CD14-positive monocyte (primary cell): ENCODE results near the gene DDAH1. TPM values are rescaled to one million over a fixed set of nuclear protein-coding genes. Genes with fewer than 3 reads are reported as not detected.

Experiments used
- DNase-seq, 3 donors: peaks; one replicate each; pipeline ENCODE4 v3.0.0-alpha.2; 2011 to 2022
- H2AFZ ChIP-seq: 2 replicates; pipeline ENCODE4 v1.6.0; 2012; ENCODE audit warnings: mild to moderate bottlenecking, low read depth, low read length, inconsistent platforms; ENCODE audit not compliant: insufficient read depth, poor library complexity, severe bottlenecking
- H3K27ac ChIP-seq, 2 donors: 1 replicate in 1 of 2; 2 replicates in 1 of 2; pipeline ENCODE4 v1.5.1; 2012 to 2013; ENCODE audit warnings: low read length in 2 of 2, control low read depth in 1 of 2, inconsistent platforms in 1 of 2, low read depth in 1 of 2, mild to moderate bottlenecking in 1 of 2
- H3K27me3 ChIP-seq, 2 donors: one replicate each; pipeline versions ENCODE4 v1.6.0 to v1.6.1; 2011 to 2013; ENCODE audit warnings: low read length in 2 of 2; ENCODE audit not compliant: control insufficient read depth in 2 of 2, insufficient read depth in 2 of 2
- H3K36me3 ChIP-seq, 2 donors: replicated peaks in 1 of 2; 1 replicate in 1 of 2; 2 replicates in 1 of 2; pipeline versions ENCODE4 v1.5.1 to v1.6.1; 2012 to 2013; ENCODE audit warnings: low read length in 2 of 2, control low read depth in 1 of 2, inconsistent platforms in 1 of 2, mild to moderate bottlenecking in 1 of 2; ENCODE audit not compliant: insufficient read depth in 2 of 2, control insufficient read depth in 1 of 2
- H3K4me1 ChIP-seq, 2 donors: 1 replicate in 1 of 2; 2 replicates in 1 of 2; pipeline versions ENCODE4 v1.5.1 to v1.6.1; 2012 to 2013; ENCODE audit warnings: low read length in 2 of 2, control low read depth in 1 of 2, inconsistent platforms in 1 of 2, mild to moderate bottlenecking in 1 of 2, moderate library complexity in 1 of 2; ENCODE audit not compliant: insufficient read depth in 2 of 2, control insufficient read depth in 1 of 2
- H3K4me2 ChIP-seq: replicated peaks from 2 replicates; pipeline ENCODE3; 2012; ENCODE audit warnings: low read length, moderate library complexity, mild to moderate bottlenecking; ENCODE audit not compliant: poor library complexity, severe bottlenecking; ENCODE audit errors: extremely low read depth
- H3K4me3 ChIP-seq, 3 experiments: fragments of 200-600 bp in 1 of 3; sonication (generic) in 1 of 3; replicated peaks in 1 of 3; 1 replicate in 2 of 3; 2 replicates in 1 of 3; pipeline ENCODE4 v1.5.1; 2011 to 2013; ENCODE audit warnings: low read length in 3 of 3, mild to moderate bottlenecking in 3 of 3, control low read depth in 2 of 3, low read depth in 2 of 3, inconsistent platforms in 1 of 3, moderate library complexity in 1 of 3
- H3K79me2 ChIP-seq: 2 replicates; pipeline ENCODE4 v1.6.0; 2012; ENCODE audit warnings: mild to moderate bottlenecking, control low read depth, inconsistent platforms, low read length, moderate library complexity; ENCODE audit not compliant: insufficient read depth
- H3K9ac ChIP-seq: 2 replicates; pipeline ENCODE4 v1.6.0; 2017; ENCODE audit warnings: low read length, mild to moderate bottlenecking; ENCODE audit not compliant: insufficient read depth, poor library complexity, severe bottlenecking
- H3K9me3 ChIP-seq, 2 donors: replicated peaks in 1 of 2; 1 replicate in 1 of 2; 2 replicates in 1 of 2; pipeline versions ENCODE4 v1.5.1 to v1.6.1; 2012 to 2013; ENCODE audit warnings: low read length in 2 of 2, control low read depth in 1 of 2; ENCODE audit not compliant: control insufficient read depth in 1 of 2, insufficient read depth in 1 of 2
- H4K20me1 ChIP-seq: 2 replicates; pipeline ENCODE4 v1.6.0; 2012; ENCODE audit warnings: mild to moderate bottlenecking, low read length, control low read depth, moderate library complexity; ENCODE audit not compliant: insufficient read depth
- H3K27ac Mint-ChIP-seq, 7 donors: one replicate each; pipeline ENCODE4 v1.8.0; 2020; ENCODE audit warnings: mild to moderate bottlenecking in 7 of 7, mixed read lengths in 7 of 7, moderate library complexity in 6 of 7, inconsistent platforms in 2 of 7
- H3K27me3 Mint-ChIP-seq, 3 donors: one replicate each; pipeline ENCODE4 v1.8.0; 2021 to 2022; ENCODE audit warnings: low read depth in 3 of 3, mild to moderate bottlenecking in 3 of 3, mixed read lengths in 3 of 3, moderate library complexity in 3 of 3, inconsistent platforms in 1 of 3
- H3K36me3 Mint-ChIP-seq, 2 donors: one replicate each; pipeline ENCODE4 v1.8.0; 2020; ENCODE audit warnings: mixed read lengths in 2 of 2, inconsistent platforms in 1 of 2, mild to moderate bottlenecking in 1 of 2
- H3K4me1 Mint-ChIP-seq: one replicate; pipeline ENCODE4 v1.8.0; 2020; ENCODE audit warnings: mild to moderate bottlenecking, mixed read lengths
- H3K4me3 Mint-ChIP-seq, 2 donors: one replicate each; pipeline ENCODE4 v1.8.0; 2020; ENCODE audit warnings: mild to moderate bottlenecking in 2 of 2, mixed read lengths in 2 of 2, moderate library complexity in 1 of 2
- H3K9me3 Mint-ChIP-seq, 7 donors: one replicate each; pipeline ENCODE4 v1.8.0; 2020 to 2022; ENCODE audit warnings: mixed read lengths in 7 of 7, mild to moderate bottlenecking in 6 of 7, moderate library complexity in 6 of 7, inconsistent platforms in 2 of 7
- WGBS: methylation state at CpG from one replicate; pipeline ENCODE4 v1.1.5; 2013; ENCODE audit warnings: missing lambda C conversion rate; ENCODE audit not compliant: insufficient coverage; 5-methylcytosine and 5-hydroxymethylcytosine counted together
- intact Hi-C, 2 donors: fragments of 100-400 bp; cut with micrococcal nuclease; formaldehyde crosslinking; loops; one replicate each; pipeline versions ENCODE4 v1.15.0 to v1.15.1; 2023
- polyA plus RNA-seq, 3 donors: library from polyadenylated mRNA; depleted of rRNA in 1 of 3; unstranded in 2 of 3; stranded (reverse) in 1 of 3; fragments of 300-500 nt in 2 of 3; fragments of >200 nt in 1 of 3; fragmentation: Illumina TruSeq in 2 of 3; gene quantifications; 1 replicate in 2 of 3; 2 replicates in 1 of 3; pipeline ENCODE4 v1.2.3, GENCODE V29; 2012 to 2021
- TF ChIP-seq, protein P1 (sequence below): fragments of 200-600 bp; IDR thresholded peaks from one replicate; pipeline ENCODE4 v1.8.0; 2022; ENCODE audit warnings: antibody characterized with exemption, mild to moderate bottlenecking

The DDAH1 gene
- polyA plus RNA-seq, 3 donors = not detected

DNA sequence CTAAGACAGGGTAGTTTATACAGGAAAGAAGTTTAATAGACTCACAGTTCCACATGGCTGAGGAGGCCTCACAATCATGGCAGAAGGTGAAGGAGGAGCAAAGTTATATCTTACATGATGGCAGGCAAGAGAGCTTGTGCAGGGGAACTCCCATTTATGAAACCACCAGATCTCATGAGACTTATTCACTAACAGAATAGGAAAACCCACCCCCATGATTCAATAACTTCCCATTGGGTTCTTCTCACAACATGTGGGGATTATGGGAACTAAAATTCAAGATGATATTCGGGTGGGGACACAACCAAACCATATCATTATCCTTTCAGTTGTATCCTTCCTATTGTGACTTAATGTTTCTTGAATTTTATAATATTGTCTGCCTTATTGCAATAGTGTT is 13.4 kb upstream of the DDAH1 start:
- intact Hi-C loops = no loop called here
- H3K36me3 Mint-ChIP-seq = no peaks in the 10 kb centered on the region
- Histone ChIP-seq H3K36me3 (no peaks in the 10 kb centered on the region), H4K20me1 (no peaks in the 10 kb centered on the region), H2AFZ (no peak overlapping the region), H3K4me2 (no peak overlapping the region), H3K79me2 (no peaks in the 10 kb centered on the region), H3K27ac (no peak overlapping the region), H3K9me3 (no peaks in the 10 kb centered on the region), H3K27me3 (no peaks in the 10 kb centered on the region), H3K9ac (no peak overlapping the region), H3K4me1 (no peaks in the 10 kb centered on the region), H3K4me3 (no peak overlapping the region)
- no peaks in the 10 kb centered on the region for H3K27me3 Mint-ChIP-seq
- no peak for DNase-seq
- WGBS = no CpG with 5 or more reads among the region's 1 CpG
- H3K4me1 Mint-ChIP-seq = peaks cover 7% of the 10 kb centered on the region
- no peak overlapping the region for H3K4me3 Mint-ChIP-seq
- H3K9me3 Mint-ChIP-seq = peaks cover 0 to 7% (median 0%) of the 10 kb centered on the region in 7 donors
- TF ChIP-seq, protein P1, sequence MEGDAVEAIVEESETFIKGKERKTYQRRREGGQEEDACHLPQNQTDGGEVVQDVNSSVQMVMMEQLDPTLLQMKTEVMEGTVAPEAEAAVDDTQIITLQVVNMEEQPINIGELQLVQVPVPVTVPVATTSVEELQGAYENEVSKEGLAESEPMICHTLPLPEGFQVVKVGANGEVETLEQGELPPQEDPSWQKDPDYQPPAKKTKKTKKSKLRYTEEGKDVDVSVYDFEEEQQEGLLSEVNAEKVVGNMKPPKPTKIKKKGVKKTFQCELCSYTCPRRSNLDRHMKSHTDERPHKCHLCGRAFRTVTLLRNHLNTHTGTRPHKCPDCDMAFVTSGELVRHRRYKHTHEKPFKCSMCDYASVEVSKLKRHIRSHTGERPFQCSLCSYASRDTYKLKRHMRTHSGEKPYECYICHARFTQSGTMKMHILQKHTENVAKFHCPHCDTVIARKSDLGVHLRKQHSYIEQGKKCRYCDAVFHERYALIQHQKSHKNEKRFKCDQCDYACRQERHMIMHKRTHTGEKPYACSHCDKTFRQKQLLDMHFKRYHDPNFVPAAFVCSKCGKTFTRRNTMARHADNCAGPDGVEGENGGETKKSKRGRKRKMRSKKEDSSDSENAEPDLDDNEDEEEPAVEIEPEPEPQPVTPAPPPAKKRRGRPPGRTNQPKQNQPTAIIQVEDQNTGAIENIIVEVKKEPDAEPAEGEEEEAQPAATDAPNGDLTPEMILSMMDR = no peak
- no peak overlapping the region for H3K27ac Mint-ChIP-seq

DNA sequence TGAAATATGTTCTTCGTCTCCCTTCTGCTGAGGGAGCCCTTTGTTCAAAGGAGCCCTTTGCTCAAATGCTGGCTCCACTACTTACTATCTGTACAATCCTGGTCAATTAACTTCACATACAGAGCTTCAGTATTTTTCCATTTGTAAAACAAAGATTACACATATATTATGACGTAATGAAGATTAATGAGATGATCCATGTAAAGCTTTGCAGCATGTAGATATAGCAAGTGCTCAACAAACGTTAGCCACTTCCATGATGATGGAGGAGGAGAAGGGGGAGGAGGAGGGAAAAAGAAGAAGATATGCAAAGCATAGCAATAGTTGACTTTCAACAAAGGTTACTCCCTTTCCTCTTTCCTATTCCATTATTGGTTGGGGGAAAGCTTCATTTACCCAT is 10.1 kb upstream of the DDAH1 start:
- Mint-ChIP-seq H3K4me1 (peaks cover 7% of the 10 kb centered on the region), H3K4me3 (no peak overlapping the region), H3K27ac (no peak overlapping the region), H3K36me3 (no peaks in the 10 kb centered on the region), H3K9me3 (peaks cover 0 to 4% (median 0%) of the 10 kb centered on the region in 7 donors), H3K27me3 (no peaks in the 10 kb centered on the region)
- no peaks in the 10 kb centered on the region for H3K27me3 ChIP-seq
- TF ChIP-seq, protein P1 = no peak
- H3K27ac ChIP-seq = no peak overlapping the region
- no peaks in the 10 kb centered on the region for H4K20me1 ChIP-seq
- H3K4me2 ChIP-seq = no peak overlapping the region
- no peak overlapping the region for H3K9ac ChIP-seq
- no peaks in the 10 kb centered on the region for H3K36me3 ChIP-seq
- no peak for DNase-seq
- H3K9me3 ChIP-seq = no peaks in the 10 kb centered on the region
- 100% methylated on average over 1 of the region's 3 CpGs for WGBS
- no peak overlapping the region for H2AFZ ChIP-seq
- intact Hi-C loops = no loop called here
- no peaks in the 10 kb centered on the region for H3K4me1 ChIP-seq
- no peaks in the 10 kb centered on the region for H3K79me2 ChIP-seq
- H3K4me3 ChIP-seq = no peak overlapping the region
